ENCODE data around the gene EFCAB11. TPM values are rescaled to one million over a fixed set of nuclear protein-coding genes. Genes with fewer than 3 reads are reported as not detected.

The EFCAB11 gene
- total RNA-seq, 1 donor from 2014 or later: 7.5 TPM

DNA sequence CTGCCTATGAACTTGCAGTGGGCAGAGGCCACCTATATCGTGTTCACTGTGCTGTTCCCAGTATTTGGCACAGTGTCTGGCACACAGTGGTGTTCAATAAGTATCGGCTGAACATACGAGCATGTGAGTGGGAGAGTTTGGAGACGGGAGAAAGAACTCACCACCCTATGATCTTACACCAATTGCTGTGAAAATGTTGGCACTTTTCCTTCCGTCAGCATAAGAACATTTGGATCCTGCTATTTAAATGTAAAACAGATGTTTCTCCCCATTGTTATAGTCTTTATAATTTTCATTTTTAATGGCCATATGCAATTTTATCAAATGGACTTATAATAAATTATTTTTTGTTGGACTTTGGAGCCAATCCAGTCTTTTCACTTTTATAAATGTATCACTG lies 144.4 kb downstream of the EFCAB11 start:
- FAIRE-seq: no peak
- H2AFZ ChIP-seq (ENCODE audit: low read depth, low read length): no peak overlapping the region
- peaks cover 39% of the 10 kb centered on the region for H3K4me1 Mint-ChIP-seq (ENCODE audit: low read depth, unreplicated experiment)
- no peaks in the 10 kb centered on the region for H4K20me1 ChIP-seq (ENCODE audit: insufficient read depth, low read length)
- no peak for TF ChIP-seq EZH2 (IDR thresholded peaks at IDR 0.05; ENCODE audit: insufficient read depth, low read length)
- H3K27ac ChIP-seq (ENCODE audit: low read depth, low read length): no peak overlapping the region
- no peaks in the 10 kb centered on the region for H3K27me3 Mint-ChIP-seq (ENCODE audit: low read depth, unreplicated experiment)
- peaks cover 31% of the 10 kb centered on the region for H3K4me1 ChIP-seq (ENCODE audit: insufficient read depth, low read length)
- H3K27ac Mint-ChIP-seq (ENCODE audit: unreplicated experiment): no peak overlapping the region
- H3K4me3 ChIP-seq (ENCODE audit: insufficient read depth, low read depth, low read length): no peak overlapping the region
- H3K4me3 Mint-ChIP-seq (ENCODE audit: unreplicated experiment): no peak overlapping the region
- no peak overlapping the region for H3K4me2 ChIP-seq (ENCODE audit: low read length)
- H3K9ac ChIP-seq (ENCODE audit: low read length): no peak overlapping the region
- no peaks in the 10 kb centered on the region for H3K36me3 Mint-ChIP-seq (ENCODE audit: low read depth, unreplicated experiment)
- H3K9me3 ChIP-seq (ENCODE audit: insufficient read depth, low read depth, low read length): no peaks in the 10 kb centered on the region
- H3K79me2 ChIP-seq (ENCODE audit: insufficient read depth, low read length): no peaks in the 10 kb centered on the region
- no peaks in the 10 kb centered on the region for H3K36me3 ChIP-seq (ENCODE audit: insufficient read depth, low read length)
- DNase-seq (ENCODE audit: low read depth): no peak
- no peaks in the 10 kb centered on the region for H3K27me3 ChIP-seq (ENCODE audit: insufficient read depth, low read length)
- H3K9me3 Mint-ChIP-seq (ENCODE audit: unreplicated experiment): no peaks in the 10 kb centered on the region

- Mint-ChIP-seq H3K36me3 (ENCODE audit: low read depth, unreplicated experiment) (no peaks in the 10 kb centered on the region), H3K4me1 (ENCODE audit: low read depth, unreplicated experiment) (peaks cover 29% of the 10 kb centered on the region), H3K4me3 (ENCODE audit: unreplicated experiment) (no peak overlapping the region), H3K27me3 (ENCODE audit: low read depth, unreplicated experiment) (no peaks in the 10 kb centered on the region), H3K27ac (ENCODE audit: unreplicated experiment) (no peak overlapping the region), H3K9me3 (ENCODE audit: unreplicated experiment) (no peaks in the 10 kb centered on the region)
- Histone ChIP-seq H3K36me3 (ENCODE audit: insufficient read depth, low read length) (no peaks in the 10 kb centered on the region), H2AFZ (ENCODE audit: low read depth, low read length) (no peak overlapping the region), H3K9me3 (ENCODE audit: insufficient read depth, low read depth, low read length) (no peaks in the 10 kb centered on the region), H3K79me2 (ENCODE audit: insufficient read depth, low read length) (no peaks in the 10 kb centered on the region), H4K20me1 (ENCODE audit: insufficient read depth, low read length) (no peaks in the 10 kb centered on the region), H3K27me3 (ENCODE audit: insufficient read depth, low read length) (no peaks in the 10 kb centered on the region), H3K9ac (ENCODE audit: low read length) (no peak overlapping the region), H3K4me3 (ENCODE audit: insufficient read depth, low read depth, low read length) (no peak overlapping the region), H3K4me1 (ENCODE audit: insufficient read depth, low read length) (peaks cover 17% of the 10 kb centered on the region), H3K27ac (ENCODE audit: low read depth, low read length) (no peak overlapping the region), H3K4me2 (ENCODE audit: low read length) (no peak overlapping the region)
- TF ChIP-seq EZH2 (IDR thresholded peaks at IDR 0.05; ENCODE audit: insufficient read depth, low read length) (no peak), CTCF (IDR thresholded peaks at IDR 0.05; ENCODE audit: insufficient read depth, low read depth, low read length) (no peak)
- DNase-seq (ENCODE audit: low read depth): no peak
- FAIRE-seq: no peak
These were observed 146.6 kb downstream of the EFCAB11 start for GRCh38 chr14:89807892-89808291.

DNA sequence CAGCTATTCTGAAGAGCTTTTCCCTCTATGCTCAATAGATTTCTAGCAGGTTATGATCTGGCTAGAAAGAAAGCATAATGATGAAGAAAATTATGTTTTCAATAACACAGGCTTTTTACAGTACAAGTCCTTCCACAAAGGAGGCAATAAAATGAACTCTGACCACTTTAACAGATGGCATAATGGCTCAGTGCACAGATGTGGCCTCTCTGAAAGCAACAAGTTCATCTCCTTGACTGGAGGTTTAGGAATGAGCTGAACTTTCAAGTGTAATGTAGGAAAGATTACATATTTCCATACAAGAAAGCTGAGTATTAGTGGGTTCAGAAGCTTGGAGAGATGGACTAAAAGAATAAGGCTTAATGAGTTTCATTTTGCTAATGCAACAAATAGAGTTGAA lies 147.4 kb downstream of the EFCAB11 start:
- Mint-ChIP-seq H3K27ac (ENCODE audit: unreplicated experiment) (no peak overlapping the region), H3K27me3 (ENCODE audit: low read depth, unreplicated experiment) (no peaks in the 10 kb centered on the region), H3K4me3 (ENCODE audit: unreplicated experiment) (no peak overlapping the region), H3K9me3 (ENCODE audit: unreplicated experiment) (no peaks in the 10 kb centered on the region), H3K4me1 (ENCODE audit: low read depth, unreplicated experiment) (peaks cover 22% of the 10 kb centered on the region), H3K36me3 (ENCODE audit: low read depth, unreplicated experiment) (no peaks in the 10 kb centered on the region)
- H3K36me3 ChIP-seq (ENCODE audit: insufficient read depth, low read length): no peaks in the 10 kb centered on the region
- DNase-seq (ENCODE audit: low read depth) (no peak), FAIRE-seq (no peak)
- no peak overlapping the region for H3K27ac ChIP-seq (ENCODE audit: low read depth, low read length)
- H3K79me2 ChIP-seq (ENCODE audit: insufficient read depth, low read length): no peaks in the 10 kb centered on the region
- H4K20me1 ChIP-seq (ENCODE audit: insufficient read depth, low read length): no peaks in the 10 kb centered on the region
- H3K9ac ChIP-seq (ENCODE audit: low read length): no peak overlapping the region
- H3K4me1 ChIP-seq (ENCODE audit: insufficient read depth, low read length): peaks cover 10% of the 10 kb centered on the region
- no peaks in the 10 kb centered on the region for H3K27me3 ChIP-seq (ENCODE audit: insufficient read depth, low read length)
- no peak for TF ChIP-seq EZH2 (IDR thresholded peaks at IDR 0.05; ENCODE audit: insufficient read depth, low read length)
- TF ChIP-seq CTCF (IDR thresholded peaks at IDR 0.05; ENCODE audit: insufficient read depth, low read depth, low read length): no peak
- H3K4me3 ChIP-seq (ENCODE audit: insufficient read depth, low read depth, low read length): no peak overlapping the region
- no peak overlapping the region for H3K4me2 ChIP-seq (ENCODE audit: low read length)
- H3K9me3 ChIP-seq (ENCODE audit: insufficient read depth, low read depth, low read length): no peaks in the 10 kb centered on the region
- H2AFZ ChIP-seq (ENCODE audit: low read depth, low read length): peak overlapping the region; percentile 34
